KOPT-K1 (cell line): Measurements from ENCODE around the gene SRPRA.
"Not testable (repeated sequence)": the region's sequence is repeated elsewhere in the genome, so short reads cannot be mapped to it uniquely, and the experiment has no call there.

Experiments
- H3K27ac ChIP-seq: fragments of 200-600 bp; sonication (generic); 2 replicates; pipeline ENCODE4 v1.5.1; 2016; ENCODE audit warnings: antibody characterized with exemption, mild to moderate bottlenecking, low read depth, low read length; ENCODE audit not compliant: poor library complexity, severe bottlenecking
- H3K36me3 ChIP-seq: fragments of 200-600 bp; sonication (generic); 2 replicates; pipeline ENCODE4 v1.5.1; 2017; ENCODE audit warnings: antibody characterized with exemption, mild to moderate bottlenecking, low read length, moderate library complexity; ENCODE audit not compliant: insufficient read depth
- H3K9me3 ChIP-seq: fragments of 200-600 bp; sonication (generic); 2 replicates; pipeline ENCODE4 v1.5.1; 2017; ENCODE audit warnings: antibody characterized with exemption, low read length, mild to moderate bottlenecking; ENCODE audit not compliant: insufficient read depth, poor library complexity, severe bottlenecking

SRPRA gene

GRCh38 chr11:126267650-126268049 is 1.0 kb downstream of the SRPRA start:
- H3K27ac ChIP-seq, result peak overlapping the region; percentile 82
- H3K36me3 ChIP-seq, result peaks cover 67% of the 10 kb centered on the region
- H3K9me3 ChIP-seq, result no peaks in the 10 kb centered on the region

GRCh38 chr11:126265811-126266210 is 2.9 kb downstream of the SRPRA start:
- Histone ChIP-seq H3K36me3 (peaks cover 71% of the 10 kb centered on the region), H3K27ac (no peak overlapping the region), H3K9me3 (no peaks in the 10 kb centered on the region)

- H3K36me3 ChIP-seq, result peaks cover 86% of the 10 kb centered on the region
- H3K27ac ChIP-seq, result no peak overlapping the region
Observed at GRCh38 chr11:126263489-126263888, 5.2 kb downstream of the SRPRA start.

GRCh38 chr11:126262216-126262615 is 6.5 kb downstream of the SRPRA start:
- Histone ChIP-seq H3K9me3 (no peaks in the 10 kb centered on the region), H3K36me3 (peaks cover 92% of the 10 kb centered on the region), H3K27ac (no peak overlapping the region)

More at GRCh38 chr11:126263489-126263888, 5.2 kb downstream of the SRPRA start:
- no peaks in the 10 kb centered on the region for H3K9me3 ChIP-seq

- no peaks in the 10 kb centered on the region for H3K9me3 ChIP-seq
- peaks cover 89% of the 10 kb centered on the region for H3K36me3 ChIP-seq
- H3K27ac ChIP-seq, result no peak overlapping the region
Observed at GRCh38 chr11:126257764-126258163, 10.9 kb downstream of the SRPRA start.

GRCh38 chr11:126257144-126257543 is 11.6 kb downstream of the SRPRA start:
- Histone ChIP-seq H3K9me3 (no peaks in the 10 kb centered on the region), H3K36me3 (peaks cover 89% of the 10 kb centered on the region), H3K27ac (no peak overlapping the region)

- peaks cover 89% of the 10 kb centered on the region for H3K36me3 ChIP-seq
- H3K9me3 ChIP-seq, result no peaks in the 10 kb centered on the region
Observed at GRCh38 chr11:126256216-126256615, 12.5 kb downstream of the SRPRA start.

GRCh38 chr11:126255507-126255906 is 13.2 kb downstream of the SRPRA start:
- H3K27ac ChIP-seq, H3K9me3 ChIP-seq: not testable (repeated sequence)
- H3K36me3 ChIP-seq, result peaks cover 89% of the 10 kb centered on the region

More at GRCh38 chr11:126256216-126256615, 12.5 kb downstream of the SRPRA start:
- no peak overlapping the region for H3K27ac ChIP-seq

- H3K36me3 ChIP-seq, result peaks cover 87% of the 10 kb centered on the region
- H3K9me3 ChIP-seq, result no peaks in the 10 kb centered on the region
- no peak overlapping the region for H3K27ac ChIP-seq
Observed at GRCh38 chr11:126254819-126255218, 13.9 kb downstream of the SRPRA start.

- Histone ChIP-seq H3K36me3 (peaks cover 86% of the 10 kb centered on the region), H3K9me3 (no peaks in the 10 kb centered on the region), H3K27ac (no peak overlapping the region)
Observed at GRCh38 chr11:126253265-126253664, 15.4 kb downstream of the SRPRA start.

- Histone ChIP-seq H3K27ac (no peak overlapping the region), H3K9me3 (no peaks in the 10 kb centered on the region), H3K36me3 (peaks cover 72% of the 10 kb centered on the region)
Observed at GRCh38 chr11:126246636-126247035, 22.1 kb downstream of the SRPRA start.

GRCh38 chr11:126233391-126233790 is 35.3 kb downstream of the SRPRA start:
- Histone ChIP-seq H3K27ac (no peak overlapping the region), H3K9me3 (no peaks in the 10 kb centered on the region), H3K36me3 (peaks cover 22% of the 10 kb centered on the region)

GRCh38 chr11:126232683-126233082 is 36.0 kb downstream of the SRPRA start:
- Histone ChIP-seq H3K9me3 (no peaks in the 10 kb centered on the region), H3K36me3 (peaks cover 16% of the 10 kb centered on the region), H3K27ac (no peak overlapping the region)

GRCh38 chr11:126231725-126232459 is 36.8 kb downstream of the SRPRA start:
- Histone ChIP-seq H3K9me3 (no peaks in the 10 kb centered on the region), H3K27ac (no peak overlapping the region), H3K36me3 (peaks cover 16% of the 10 kb centered on the region)

GRCh38 chr11:126229858-126230540 is 38.7 kb downstream of the SRPRA start:
- Histone ChIP-seq H3K9me3 (peaks cover 14% of the 10 kb centered on the region), H3K27ac (no peak overlapping the region), H3K36me3 (peaks cover 3% of the 10 kb centered on the region)
